Lower leg skin (tissue), 3 donors: Measurements from ENCODE around the gene XDH.

Experiments used
- POLR2A ChIP-seq, 2 donors: fragments of 450-650 bp; IDR thresholded peaks; one replicate each; pipeline ENCODE4 v1.6.1; 2016 to 2017; ENCODE audit warnings: antibody characterized with exemption in 2 of 2, mild to moderate bottlenecking in 1 of 2, moderate library complexity in 1 of 2
- TF ChIP-seq, protein P1 (sequence below), 3 donors: fragments of 450-650 bp; IDR thresholded peaks; one replicate each; pipeline ENCODE4 v1.5.1; 2016; ENCODE audit warnings: antibody characterized with exemption in 3 of 3, mild to moderate bottlenecking in 3 of 3, moderate library complexity in 2 of 3

DNA sequence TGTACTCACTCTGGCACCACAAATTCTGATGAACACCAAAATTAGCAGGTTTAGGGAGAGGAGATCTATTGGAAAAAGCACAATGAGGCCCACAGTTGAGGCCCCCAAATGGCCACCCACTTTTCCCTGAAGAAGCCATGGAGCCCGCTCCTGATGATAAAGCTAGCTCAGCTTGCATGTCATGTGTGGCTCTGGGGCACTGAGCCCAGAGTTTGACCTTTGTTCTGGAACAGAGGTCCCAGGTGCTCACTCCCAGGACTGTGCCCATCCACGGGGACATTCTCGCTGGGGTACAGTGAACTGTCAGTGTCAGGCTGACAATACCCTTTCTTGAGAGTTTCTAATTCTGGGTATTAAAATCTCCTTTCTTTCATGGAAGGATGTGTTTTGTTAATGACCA, 36.2 kb downstream of the XDH start:
- TF ChIP-seq, protein P1, sequence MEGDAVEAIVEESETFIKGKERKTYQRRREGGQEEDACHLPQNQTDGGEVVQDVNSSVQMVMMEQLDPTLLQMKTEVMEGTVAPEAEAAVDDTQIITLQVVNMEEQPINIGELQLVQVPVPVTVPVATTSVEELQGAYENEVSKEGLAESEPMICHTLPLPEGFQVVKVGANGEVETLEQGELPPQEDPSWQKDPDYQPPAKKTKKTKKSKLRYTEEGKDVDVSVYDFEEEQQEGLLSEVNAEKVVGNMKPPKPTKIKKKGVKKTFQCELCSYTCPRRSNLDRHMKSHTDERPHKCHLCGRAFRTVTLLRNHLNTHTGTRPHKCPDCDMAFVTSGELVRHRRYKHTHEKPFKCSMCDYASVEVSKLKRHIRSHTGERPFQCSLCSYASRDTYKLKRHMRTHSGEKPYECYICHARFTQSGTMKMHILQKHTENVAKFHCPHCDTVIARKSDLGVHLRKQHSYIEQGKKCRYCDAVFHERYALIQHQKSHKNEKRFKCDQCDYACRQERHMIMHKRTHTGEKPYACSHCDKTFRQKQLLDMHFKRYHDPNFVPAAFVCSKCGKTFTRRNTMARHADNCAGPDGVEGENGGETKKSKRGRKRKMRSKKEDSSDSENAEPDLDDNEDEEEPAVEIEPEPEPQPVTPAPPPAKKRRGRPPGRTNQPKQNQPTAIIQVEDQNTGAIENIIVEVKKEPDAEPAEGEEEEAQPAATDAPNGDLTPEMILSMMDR (IDR thresholded peaks at IDR 0.05), result no peak
- TF ChIP-seq POLR2A (IDR thresholded peaks at IDR 0.05), result no peak
